BE2C (cell line): ENCODE results near the gene KLF16. TPM values are rescaled to one million over a fixed set of nuclear protein-coding genes. Genes with fewer than 3 reads are reported as not detected.

ENCODE experiments used
- DNase-seq: peaks from one replicate; pipeline ENCODE4 v3.0.0-alpha.2; 2020
- H3K27me3 ChIP-seq: fragments of 250-450 bp; sonication (Bioruptor Pico); 2 replicates; pipeline ENCODE4 v1.5.1; 2020; ENCODE audit warnings: mild to moderate bottlenecking
- H3K36me3 ChIP-seq: fragments of 250-450 bp; sonication (Bioruptor Pico); 2 replicates; pipeline ENCODE4 v1.5.1; 2020; ENCODE audit warnings: mild to moderate bottlenecking
- H3K4me1 ChIP-seq: fragments of 250-450 bp; sonication (Bioruptor Pico); 2 replicates; pipeline ENCODE4 v1.5.1; 2020
- H3K4me3 ChIP-seq: 2 replicates; pipeline ENCODE4 v1.5.1; 2011; ENCODE audit warnings: low read depth, low read length
- H3K9me3 ChIP-seq: fragments of 250-450 bp; sonication (Bioruptor Pico); 2 replicates; pipeline ENCODE4 v1.5.1; 2020
- CTCF ChIP-seq: IDR thresholded peaks from 2 replicates; pipeline ENCODE4 v1.5.1; 2012; ENCODE audit warnings: mild to moderate bottlenecking, low read depth, low read length
- polyA plus RNA-seq: library from polyadenylated mRNA; unstranded; fragments of >200 nt; gene quantifications from one replicate; pipeline ENCODE4 v1.2.1, GENCODE V29; 2012; ENCODE audit warnings: low read depth, missing spikeins; ENCODE audit not compliant: insufficient read length, insufficient read depth

KLF16 gene
- polyA plus RNA-seq: 112 TPM

- no peak for TF ChIP-seq CTCF
- DNase-seq: no peak
- Histone ChIP-seq H3K9me3 (no peaks in the 10 kb centered on the region; the same call in 1 of the 2 replicates), H3K27me3 (no peaks in the 10 kb centered on the region), H3K4me1 (peaks cover 19% of the 10 kb centered on the region), H3K36me3 (peaks cover 4% of the 10 kb centered on the region), H3K4me3 (peak within 1 kb of the TSS; percentile 83)
These were observed at the start of gene KLF16 for GRCh38 chr19:1863328-1863637. TSS of gene KLF16 (minus strand) at chr19:1863579. CDS start at chr19:1863497, 82 bp downstream.

- H3K9me3 ChIP-seq: no peaks in the 10 kb centered on the region
- peaks cover 9% of the 10 kb centered on the region for H3K4me1 ChIP-seq
- H3K36me3 ChIP-seq: peaks cover 33% of the 10 kb centered on the region
- no peak overlapping the region for H3K4me3 ChIP-seq
- no peak for DNase-seq
- H3K27me3 ChIP-seq: no peaks in the 10 kb centered on the region
- TF ChIP-seq CTCF: no peak
These were observed 49.6 kb upstream of the KLF16 start for GRCh38 chr19:1912760-1913505.

- Histone ChIP-seq H3K9me3 (no peaks in the 10 kb centered on the region), H3K4me3 (no peak overlapping the region), H3K4me1 (peaks cover 9% of the 10 kb centered on the region), H3K27me3 (no peaks in the 10 kb centered on the region), H3K36me3 (peaks cover 30% of the 10 kb centered on the region)
- DNase-seq: no peak
- no peak for TF ChIP-seq CTCF
These were observed 48.6 kb upstream of the KLF16 start for GRCh38 chr19:1911995-1912394.

- Histone ChIP-seq H3K9me3 (no peaks in the 10 kb centered on the region), H3K4me1 (peaks cover 9% of the 10 kb centered on the region), H3K27me3 (no peaks in the 10 kb centered on the region), H3K4me3 (no peak overlapping the region), H3K36me3 (peaks cover 35% of the 10 kb centered on the region)
- DNase-seq: no peak
- TF ChIP-seq CTCF: no peak
These were observed 47.7 kb upstream of the KLF16 start for GRCh38 chr19:1911098-1911497.

- Histone ChIP-seq H3K9me3 (no peaks in the 10 kb centered on the region), H3K4me3 (no peak overlapping the region), H3K4me1 (peaks cover 9% of the 10 kb centered on the region), H3K27me3 (no peaks in the 10 kb centered on the region), H3K36me3 (peaks cover 38% of the 10 kb centered on the region)
- TF ChIP-seq CTCF: no peak
- DNase-seq: peak; percentile 87
These were observed 46.8 kb upstream of the KLF16 start for GRCh38 chr19:1910177-1910576.

- Histone ChIP-seq H3K4me3 (no peak overlapping the region), H3K9me3 (no peaks in the 10 kb centered on the region), H3K36me3 (peaks cover 38% of the 10 kb centered on the region), H3K27me3 (no peaks in the 10 kb centered on the region), H3K4me1 (peaks cover 9% of the 10 kb centered on the region)
- DNase-seq: no peak
- TF ChIP-seq CTCF: no peak
These were observed 46.3 kb upstream of the KLF16 start for GRCh38 chr19:1909761-1910080.
